Measurements from ENCODE around the gene LMBR1. TPM values are rescaled to one million over a fixed set of nuclear protein-coding genes. Genes with fewer than 3 reads are reported as not detected.

Gene LMBR1
- total and polyA plus RNA-seq, 2 of the 13 experiments (the other 11 are each of a cell fraction or from before 2014, with no cell fraction given) = 20.9 to 39.6 TPM

DNA sequence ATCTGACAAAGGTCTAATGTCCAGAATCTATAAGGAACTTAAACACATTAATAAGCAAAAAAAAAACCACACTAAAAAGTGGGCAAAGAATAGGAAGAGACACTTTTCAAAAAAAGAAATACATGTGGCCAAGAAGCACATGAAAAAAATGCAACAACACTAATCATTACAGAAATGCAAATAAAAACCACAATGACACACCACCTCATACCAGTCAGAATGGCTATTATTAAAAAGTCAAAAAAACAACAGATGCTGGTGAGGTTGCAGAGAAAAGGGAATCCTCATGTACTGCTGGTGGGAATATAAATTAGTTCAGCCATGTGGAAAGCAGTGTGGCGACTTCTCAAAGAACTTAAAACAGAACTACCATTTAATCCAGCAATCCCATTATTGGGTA, 119.0 kb downstream of the LMBR1 start:
- in situ Hi-C loops (cut with HindIII; ENCODE audit: extremely low pct_ligation_motif_present, low pct_unique_long_range_greater_than_20kb) (no loop called here), intact Hi-C loops (cut with micrococcal nuclease; ENCODE audit: unreplicated experiment) (no loop called here)
- ATAC-seq = no peak
- H3K27me3 ChIP-seq (ENCODE audit: control insufficient read depth in 1 of 2, insufficient read depth in 2 of 2, low read length in 2 of 2) = no peaks in the 10 kb centered on the region
- no peak overlapping the region for H3K4me2 ChIP-seq (ENCODE audit: low read depth, low read length)
- no peaks in the 10 kb centered on the region for H3K36me3 ChIP-seq (replicated peaks in 1 of 2; ENCODE audit: control insufficient read depth in 1 of 2, insufficient read depth in 2 of 2, low read length in 2 of 2)
- H4K20me1 ChIP-seq (ENCODE audit: insufficient read depth, low read length) = no peaks in the 10 kb centered on the region; the same call in 1 of the 2 replicates
- no peaks in the 10 kb centered on the region for H3K9me3 ChIP-seq (ENCODE audit: low read length)
- no peak overlapping the region for H3K4me3 ChIP-seq (replicated peaks in 1 of 3; ENCODE audit: insufficient read depth in 1 of 3, low read depth in 2 of 3, low read length in 3 of 3)
- H3K9ac ChIP-seq (ENCODE audit: insufficient read depth, low read depth, low read length) = no peak overlapping the region
- no peak for FAIRE-seq
- no TSS peak for BruUV-seq (replicated peaks)
- H3K27ac ChIP-seq (ENCODE audit: extremely low read length, insufficient read depth, low read length) = no peak overlapping the region
- H2AFZ ChIP-seq (ENCODE audit: low read length) = no peak overlapping the region
- no peak for DNase-seq (ENCODE audit: low spot score)
- WGBS (ENCODE audit: low lambda C conversion rate) = 100% methylated on average over 1 of the region's 1 CpG
- no peak for TF ChIP-seq ZNF547 (CRISPR knock-in tag; IDR thresholded peaks at IDR 0.05)
- no peak for TF ChIP-seq ZSCAN29 (CRISPR knock-in tag; conservative IDR thresholded peaks at IDR 0.05)
- no peak for TF ChIP-seq PHF21A (CRISPR knock-in tag; IDR thresholded peaks at IDR 0.05)
- TF ChIP-seq SSRP1 (CRISPR knock-in tag; IDR thresholded peaks at IDR 0.05) = no peak
- TF ChIP-seq FLYWCH1 (CRISPR knock-in tag; IDR thresholded peaks at IDR 0.05) = no peak
- TF ChIP-seq SRY (CRISPR knock-in tag; IDR thresholded peaks at IDR 0.05) = no peak
- TF ChIP-seq, protein P1, sequence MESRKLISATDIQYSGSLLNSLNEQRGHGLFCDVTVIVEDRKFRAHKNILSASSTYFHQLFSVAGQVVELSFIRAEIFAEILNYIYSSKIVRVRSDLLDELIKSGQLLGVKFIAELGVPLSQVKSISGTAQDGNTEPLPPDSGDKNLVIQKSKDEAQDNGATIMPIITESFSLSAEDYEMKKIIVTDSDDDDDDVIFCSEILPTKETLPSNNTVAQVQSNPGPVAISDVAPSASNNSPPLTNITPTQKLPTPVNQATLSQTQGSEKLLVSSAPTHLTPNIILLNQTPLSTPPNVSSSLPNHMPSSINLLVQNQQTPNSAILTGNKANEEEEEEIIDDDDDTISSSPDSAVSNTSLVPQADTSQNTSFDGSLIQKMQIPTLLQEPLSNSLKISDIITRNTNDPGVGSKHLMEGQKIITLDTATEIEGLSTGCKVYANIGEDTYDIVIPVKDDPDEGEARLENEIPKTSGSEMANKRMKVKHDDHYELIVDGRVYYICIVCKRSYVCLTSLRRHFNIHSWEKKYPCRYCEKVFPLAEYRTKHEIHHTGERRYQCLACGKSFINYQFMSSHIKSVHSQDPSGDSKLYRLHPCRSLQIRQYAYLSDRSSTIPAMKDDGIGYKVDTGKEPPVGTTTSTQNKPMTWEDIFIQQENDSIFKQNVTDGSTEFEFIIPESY (CRISPR knock-in tag; IDR thresholded peaks at IDR 0.05) = no peak
- TF ChIP-seq, protein P2, sequence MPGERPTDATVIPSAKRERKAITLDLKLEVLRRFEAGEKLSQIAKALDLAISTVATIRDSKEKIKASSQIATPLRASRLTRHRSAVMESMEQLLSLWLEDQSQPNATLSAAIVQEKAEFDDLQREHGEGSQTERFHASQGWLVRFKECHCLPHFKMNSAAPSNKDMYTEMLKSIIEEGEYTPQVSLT (CRISPR knock-in tag; IDR thresholded peaks at IDR 0.05; ENCODE audit: borderline replicate concordance, low read depth) = no peak
- TF ChIP-seq AKAP8 (CRISPR knock-in tag; IDR thresholded peaks at IDR 0.05) = no peak
- TF ChIP-seq, protein P3, sequence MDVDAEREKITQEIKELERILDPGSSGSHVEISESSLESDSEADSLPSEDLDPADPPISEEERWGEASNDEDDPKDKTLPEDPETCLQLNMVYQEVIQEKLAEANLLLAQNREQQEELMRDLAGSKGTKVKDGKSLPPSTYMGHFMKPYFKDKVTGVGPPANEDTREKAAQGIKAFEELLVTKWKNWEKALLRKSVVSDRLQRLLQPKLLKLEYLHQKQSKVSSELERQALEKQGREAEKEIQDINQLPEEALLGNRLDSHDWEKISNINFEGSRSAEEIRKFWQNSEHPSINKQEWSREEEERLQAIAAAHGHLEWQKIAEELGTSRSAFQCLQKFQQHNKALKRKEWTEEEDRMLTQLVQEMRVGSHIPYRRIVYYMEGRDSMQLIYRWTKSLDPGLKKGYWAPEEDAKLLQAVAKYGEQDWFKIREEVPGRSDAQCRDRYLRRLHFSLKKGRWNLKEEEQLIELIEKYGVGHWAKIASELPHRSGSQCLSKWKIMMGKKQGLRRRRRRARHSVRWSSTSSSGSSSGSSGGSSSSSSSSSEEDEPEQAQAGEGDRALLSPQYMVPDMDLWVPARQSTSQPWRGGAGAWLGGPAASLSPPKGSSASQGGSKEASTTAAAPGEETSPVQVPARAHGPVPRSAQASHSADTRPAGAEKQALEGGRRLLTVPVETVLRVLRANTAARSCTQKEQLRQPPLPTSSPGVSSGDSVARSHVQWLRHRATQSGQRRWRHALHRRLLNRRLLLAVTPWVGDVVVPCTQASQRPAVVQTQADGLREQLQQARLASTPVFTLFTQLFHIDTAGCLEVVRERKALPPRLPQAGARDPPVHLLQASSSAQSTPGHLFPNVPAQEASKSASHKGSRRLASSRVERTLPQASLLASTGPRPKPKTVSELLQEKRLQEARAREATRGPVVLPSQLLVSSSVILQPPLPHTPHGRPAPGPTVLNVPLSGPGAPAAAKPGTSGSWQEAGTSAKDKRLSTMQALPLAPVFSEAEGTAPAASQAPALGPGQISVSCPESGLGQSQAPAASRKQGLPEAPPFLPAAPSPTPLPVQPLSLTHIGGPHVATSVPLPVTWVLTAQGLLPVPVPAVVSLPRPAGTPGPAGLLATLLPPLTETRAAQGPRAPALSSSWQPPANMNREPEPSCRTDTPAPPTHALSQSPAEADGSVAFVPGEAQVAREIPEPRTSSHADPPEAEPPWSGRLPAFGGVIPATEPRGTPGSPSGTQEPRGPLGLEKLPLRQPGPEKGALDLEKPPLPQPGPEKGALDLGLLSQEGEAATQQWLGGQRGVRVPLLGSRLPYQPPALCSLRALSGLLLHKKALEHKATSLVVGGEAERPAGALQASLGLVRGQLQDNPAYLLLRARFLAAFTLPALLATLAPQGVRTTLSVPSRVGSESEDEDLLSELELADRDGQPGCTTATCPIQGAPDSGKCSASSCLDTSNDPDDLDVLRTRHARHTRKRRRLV (CRISPR knock-in tag; IDR thresholded peaks at IDR 0.05) = no peak
- no peak for TF ChIP-seq ZEB1 (IDR thresholded peaks at IDR 0.05; ENCODE audit: insufficient replicate concordance, low read depth)
- no peak for TF ChIP-seq RAD21 (CRISPR knock-in tag; IDR thresholded peaks at IDR 0.05)
- no peak for TF ChIP-seq MTA3 (CRISPR knock-in tag; IDR thresholded peaks at IDR 0.05)
- TF ChIP-seq FIP1L1 (IDR thresholded peaks at IDR 0.05; ENCODE audit: borderline replicate concordance, insufficient read depth, low read depth, low read length) = no peak
- TF ChIP-seq, protein P4, sequence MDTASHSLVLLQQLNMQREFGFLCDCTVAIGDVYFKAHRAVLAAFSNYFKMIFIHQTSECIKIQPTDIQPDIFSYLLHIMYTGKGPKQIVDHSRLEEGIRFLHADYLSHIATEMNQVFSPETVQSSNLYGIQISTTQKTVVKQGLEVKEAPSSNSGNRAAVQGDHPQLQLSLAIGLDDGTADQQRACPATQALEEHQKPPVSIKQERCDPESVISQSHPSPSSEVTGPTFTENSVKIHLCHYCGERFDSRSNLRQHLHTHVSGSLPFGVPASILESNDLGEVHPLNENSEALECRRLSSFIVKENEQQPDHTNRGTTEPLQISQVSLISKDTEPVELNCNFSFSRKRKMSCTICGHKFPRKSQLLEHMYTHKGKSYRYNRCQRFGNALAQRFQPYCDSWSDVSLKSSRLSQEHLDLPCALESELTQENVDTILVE (CRISPR knock-in tag; IDR thresholded peaks at IDR 0.05) = no peak
- TF ChIP-seq SOX5 (CRISPR knock-in tag; IDR thresholded peaks at IDR 0.05; ENCODE audit: borderline replicate concordance) = no peak
- no peak for TF ChIP-seq ZSCAN21 (CRISPR knock-in tag; IDR thresholded peaks at IDR 0.05; ENCODE audit: borderline replicate concordance)
- no peak for TF ChIP-seq ATM (IDR thresholded peaks at IDR 0.05; ENCODE audit: borderline replicate concordance)
- no peak for TF ChIP-seq ZNF263 (CRISPR knock-in tag; IDR thresholded peaks at IDR 0.05)
- POLR2A ChIA-PET = no interaction called here
- no peaks in the 10 kb centered on the region for H3K4me1 ChIP-seq (ENCODE audit: insufficient read depth, low read length)
- CTCF ChIA-PET (ENCODE audit: low intra/inter-chr PET ratio, low total read pairs) = no interaction called here
- no peaks in the 10 kb centered on the region for H3K79me2 ChIP-seq (ENCODE audit: insufficient read depth, low read length)

Measured in HepG2 (cell line).